GM21390 (cell line): Measurements from ENCODE around the gene KBTBD13.
"Not testable (repeated sequence)": the region's sequence is repeated elsewhere in the genome, so short reads cannot be mapped to it uniquely, and the experiment has no call there.

Source experiments
- ATAC-seq: cut with Tn5 transposase; IDR thresholded peaks from one replicate; pipeline ENCODE4 v1.9.1; 2021; ENCODE audit not compliant: unreplicated experiment

KBTBD13 gene

DNA sequence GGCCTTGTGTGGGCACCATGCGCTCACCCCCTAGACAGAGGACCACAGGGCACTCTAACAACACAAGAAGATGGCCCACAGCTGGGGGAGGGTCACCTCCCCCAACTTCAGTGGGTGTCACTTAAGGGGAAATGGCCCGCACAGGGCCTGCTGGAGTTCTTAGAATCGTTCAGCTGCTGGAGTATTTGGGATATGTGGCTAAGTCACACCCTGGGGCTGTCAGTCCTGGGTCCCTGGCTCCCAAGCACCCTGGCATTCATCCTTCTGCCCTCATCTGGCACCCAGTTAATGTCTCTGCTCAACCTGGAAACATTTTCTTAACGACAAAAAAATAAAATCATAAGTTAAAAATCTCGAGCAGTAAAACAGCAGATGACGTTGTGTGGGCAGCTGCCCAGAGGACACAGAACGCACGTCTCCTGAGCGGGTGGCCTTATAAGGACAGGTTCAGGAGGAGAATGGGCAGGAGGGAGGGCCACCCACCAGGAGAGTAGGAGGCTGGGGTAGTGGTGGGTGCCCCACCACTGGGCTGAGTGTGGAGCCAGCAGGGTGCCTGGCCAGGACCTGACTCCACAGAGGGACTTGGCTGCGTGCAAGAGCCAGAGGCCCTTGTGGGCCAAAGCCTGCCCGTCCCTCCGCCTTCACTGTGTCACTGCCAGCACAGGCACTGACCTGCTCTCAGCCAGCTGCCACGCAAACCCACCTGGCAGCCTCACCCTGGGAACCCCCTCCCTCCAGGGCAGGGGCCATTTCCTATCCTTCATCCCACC lies 11.5 kb downstream of the KBTBD13 start:
- ATAC-seq: no peak

DNA sequence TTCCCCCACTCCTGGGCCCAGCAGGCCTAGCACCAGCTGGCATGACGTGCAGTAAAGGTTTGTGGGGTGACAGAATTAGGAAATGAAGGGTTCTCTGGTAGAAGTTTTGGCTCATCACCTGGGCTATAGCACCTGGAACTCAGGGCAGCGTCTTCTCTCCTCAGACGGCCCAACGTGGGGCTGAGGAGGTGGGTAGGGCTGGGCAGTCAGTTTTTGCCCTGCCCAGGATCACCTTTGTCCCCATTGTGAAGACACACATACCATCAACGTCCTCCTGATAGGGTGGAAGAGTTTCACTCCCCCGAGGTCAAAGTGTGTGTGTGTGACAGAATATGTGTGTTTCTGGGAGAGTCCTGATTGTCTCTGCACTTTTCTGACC lies 12.1 kb downstream of the KBTBD13 start:
- no peak for ATAC-seq

DNA sequence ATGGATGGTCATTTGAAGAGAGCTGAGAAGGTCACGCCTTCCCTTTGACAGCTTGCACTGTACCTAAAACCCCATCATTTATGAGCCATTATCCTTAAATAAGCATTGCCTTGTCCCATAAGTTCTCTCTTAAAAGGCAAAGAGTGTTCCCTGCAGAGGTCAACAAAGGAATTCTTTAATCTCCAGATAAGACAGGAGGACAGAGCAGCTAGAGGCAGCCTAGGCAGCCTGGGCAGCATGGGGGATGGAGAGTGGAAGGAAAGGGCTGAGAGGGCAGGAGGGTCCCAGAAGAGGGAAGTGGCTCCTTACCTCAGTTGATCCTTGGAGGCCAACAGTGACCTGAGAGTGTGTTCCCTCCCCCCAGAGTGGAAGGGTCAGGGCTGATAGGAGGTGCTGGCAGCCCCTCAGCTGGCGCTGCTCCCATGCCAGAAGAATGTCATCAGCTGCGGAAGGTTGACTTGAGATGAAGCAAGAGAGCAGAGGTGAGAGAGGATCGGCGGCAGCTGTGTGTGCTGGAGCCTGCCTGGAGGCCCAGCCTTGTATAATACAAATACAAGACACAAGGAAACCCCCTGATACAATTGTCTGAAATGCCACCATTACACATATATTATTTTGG lies 12.8 kb downstream of the KBTBD13 start:
- no peak for ATAC-seq

DNA sequence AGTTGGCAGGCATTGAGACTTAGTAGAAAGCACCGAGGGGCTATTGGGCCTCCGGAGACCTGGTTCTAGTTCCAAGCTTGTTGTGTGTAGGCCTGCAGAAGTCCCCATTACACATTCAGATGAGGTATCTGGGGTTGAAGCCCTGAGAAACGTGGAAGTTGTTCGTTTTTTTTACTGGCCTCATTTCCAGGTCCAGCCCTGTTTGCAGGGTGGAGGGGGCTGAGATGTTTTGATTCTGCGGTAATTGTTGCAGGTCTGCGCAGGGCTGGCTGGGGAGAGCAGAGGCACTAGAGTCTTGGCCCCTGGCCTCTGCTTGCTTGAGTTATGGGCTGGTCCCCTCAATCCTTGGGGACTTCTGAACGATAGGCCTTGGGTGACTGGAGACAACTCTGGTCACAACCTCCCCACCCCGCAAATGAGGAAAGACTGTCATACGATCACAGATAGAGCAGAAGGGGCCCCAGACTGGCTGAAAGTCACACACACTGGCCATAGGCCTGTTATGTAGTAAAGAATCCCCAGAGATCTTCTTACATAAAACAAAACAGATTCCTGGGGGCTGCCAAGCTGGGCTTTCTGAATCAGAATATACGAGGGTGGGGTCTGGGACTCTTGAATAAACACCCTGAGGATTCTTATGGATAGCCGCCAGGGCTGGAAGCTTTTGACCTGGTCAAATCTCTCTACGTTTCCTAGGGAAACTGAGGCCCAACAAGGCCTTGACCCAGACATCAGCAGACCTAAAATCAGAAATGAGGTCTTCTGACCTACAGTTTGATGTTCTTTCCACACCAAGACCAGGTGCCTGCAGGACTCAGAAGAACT lies 15.6 kb downstream of the KBTBD13 start:
- no peak for ATAC-seq

DNA sequence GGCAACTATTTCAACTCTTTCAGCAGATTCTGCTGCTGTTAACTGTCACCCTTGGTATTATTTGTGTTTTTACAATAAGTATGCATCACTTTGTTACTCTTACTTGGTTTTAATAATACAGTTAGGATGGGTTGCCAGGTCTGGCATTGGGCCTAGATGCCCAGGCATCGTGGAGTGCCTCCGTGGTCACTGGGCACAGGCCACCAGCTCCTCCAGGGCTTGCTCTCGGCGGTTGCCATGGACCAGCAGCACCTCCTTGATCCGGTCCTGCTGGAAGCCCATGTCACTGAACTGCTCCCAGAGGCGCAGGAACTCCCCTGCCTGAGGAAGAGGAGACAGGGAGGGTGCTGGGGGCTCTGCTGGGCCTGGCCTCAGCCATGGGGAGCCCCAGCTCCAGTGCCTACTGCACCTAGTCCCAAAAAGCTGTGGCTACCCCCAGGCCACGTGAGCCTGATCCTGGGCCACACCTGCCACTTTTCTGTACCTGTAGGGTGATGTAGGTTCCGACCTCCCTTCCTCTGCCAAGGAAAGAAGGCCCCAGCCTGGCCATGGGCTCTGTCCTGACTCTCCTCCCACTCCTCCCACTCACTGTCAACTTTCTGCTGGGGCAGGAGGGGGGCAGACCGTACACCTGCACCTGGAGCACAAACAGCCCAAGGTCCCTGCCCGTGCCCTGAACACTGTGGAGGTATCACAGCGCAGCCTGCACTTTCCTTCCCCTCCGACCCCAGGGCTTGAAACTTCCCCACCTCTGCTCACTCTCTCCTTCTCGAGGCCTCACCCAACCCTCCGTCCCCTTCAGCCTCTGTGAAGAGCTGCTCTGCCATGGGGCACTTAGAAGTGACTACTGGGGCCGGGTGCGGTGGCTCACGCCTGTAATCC lies 16.6 kb downstream of the KBTBD13 start:
- no peak for ATAC-seq

DNA sequence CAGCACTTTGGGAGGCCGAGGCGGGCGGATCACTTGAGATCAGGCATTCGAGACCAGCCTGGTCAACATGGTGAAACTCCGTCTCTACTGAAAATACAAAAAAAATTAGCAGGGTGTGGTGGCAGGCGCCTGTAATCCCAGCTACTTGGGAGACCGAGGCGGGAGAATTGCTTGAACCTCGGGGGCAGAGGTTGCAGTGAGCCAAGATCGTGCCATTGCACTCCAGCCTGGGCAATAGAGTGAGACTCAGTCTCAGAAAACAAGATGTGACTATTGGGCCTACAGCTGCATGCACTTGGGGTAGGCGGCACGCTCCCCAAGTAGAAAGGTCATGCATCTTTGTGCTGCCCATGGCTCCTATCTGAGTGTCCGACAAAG lies 17.2 kb downstream of the KBTBD13 start:
- ATAC-seq: not testable (repeated sequence)

DNA sequence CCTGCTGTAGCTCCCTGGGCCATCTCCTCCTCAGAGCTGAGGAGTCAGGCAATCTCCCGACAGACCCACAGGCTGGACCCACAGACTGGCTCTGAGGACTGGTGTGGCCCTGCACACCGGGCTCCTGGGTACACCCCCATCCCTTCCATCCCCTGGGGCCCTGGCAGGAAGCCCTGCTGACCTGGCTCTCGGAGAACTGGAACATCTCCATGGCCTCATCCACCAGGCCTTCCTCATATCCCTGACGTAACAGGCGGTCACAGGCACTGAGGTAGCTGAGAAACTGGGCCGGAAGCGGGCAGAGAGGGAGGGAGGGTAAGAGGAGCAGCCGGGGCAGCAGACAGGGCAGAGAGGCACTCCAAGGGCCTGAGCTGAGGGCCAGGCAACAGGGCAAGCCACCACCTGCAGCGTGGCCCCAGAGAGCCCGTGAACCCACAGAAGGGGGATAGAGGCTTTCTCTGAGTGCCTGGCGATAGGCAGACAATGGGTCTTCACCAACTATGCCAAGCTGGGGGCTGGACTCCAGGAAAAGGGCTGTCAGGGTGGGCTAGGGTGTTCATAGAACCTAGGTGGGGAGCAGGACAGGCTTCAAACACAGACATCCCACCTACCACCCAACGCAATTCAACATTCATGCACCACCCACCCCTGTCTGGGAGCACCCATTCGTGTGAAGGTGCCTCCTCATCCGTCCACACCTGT lies 17.9 kb downstream of the KBTBD13 start:
- no peak for ATAC-seq

DNA sequence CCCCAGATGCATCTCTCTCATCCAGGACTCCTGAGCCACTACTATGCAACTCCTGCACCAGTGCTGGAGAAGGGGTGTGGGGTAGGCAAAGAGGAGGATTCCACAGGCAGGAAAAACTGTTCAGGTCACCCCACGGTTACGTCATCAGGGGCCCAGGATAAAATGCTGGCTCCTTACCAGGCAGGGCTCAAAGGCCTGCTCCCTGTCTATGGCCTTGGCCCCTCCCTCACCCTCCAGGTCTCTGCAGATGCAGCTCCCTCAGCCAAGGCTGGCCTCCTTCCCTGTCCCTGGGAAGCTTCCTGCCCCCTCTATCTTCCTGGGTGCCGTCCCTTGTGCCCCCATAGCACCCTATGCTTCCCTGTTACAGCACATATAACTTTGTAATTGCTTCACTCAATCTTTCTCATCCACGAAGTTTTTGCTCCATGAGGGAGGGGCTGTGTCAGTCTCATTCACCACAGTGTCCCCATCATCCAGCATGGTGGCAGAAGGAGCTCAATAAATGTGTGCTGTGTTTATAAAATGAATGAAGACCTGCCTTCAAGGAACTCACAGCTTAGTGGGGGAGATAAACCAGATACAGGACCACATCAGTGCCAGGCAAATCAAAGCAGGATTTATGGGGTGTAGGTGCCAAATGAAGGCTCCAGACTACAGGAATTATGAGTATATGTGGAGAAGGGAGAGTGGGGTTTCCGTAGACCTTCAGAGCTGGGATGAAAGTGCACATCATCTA lies 18.6 kb downstream of the KBTBD13 start:
- ATAC-seq: no peak

DNA sequence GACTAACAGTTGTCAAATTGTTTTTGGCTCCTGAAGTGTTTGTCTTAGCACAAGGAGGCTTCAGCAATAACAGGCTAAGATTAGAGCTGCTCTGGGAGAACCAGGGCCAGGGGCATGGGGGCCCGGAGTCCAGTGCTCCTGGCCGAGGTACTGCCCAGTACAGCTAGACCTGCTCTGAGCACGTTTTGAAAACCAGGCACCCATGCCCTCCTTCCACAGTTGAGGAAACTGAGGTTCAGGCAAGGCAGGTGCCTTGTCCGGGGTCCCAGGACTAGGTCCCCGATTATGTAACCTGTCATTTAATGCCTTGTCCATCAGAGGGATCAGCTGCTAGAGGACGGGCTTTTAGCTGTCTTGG lies 19.2 kb downstream of the KBTBD13 start:
- no peak for ATAC-seq

DNA sequence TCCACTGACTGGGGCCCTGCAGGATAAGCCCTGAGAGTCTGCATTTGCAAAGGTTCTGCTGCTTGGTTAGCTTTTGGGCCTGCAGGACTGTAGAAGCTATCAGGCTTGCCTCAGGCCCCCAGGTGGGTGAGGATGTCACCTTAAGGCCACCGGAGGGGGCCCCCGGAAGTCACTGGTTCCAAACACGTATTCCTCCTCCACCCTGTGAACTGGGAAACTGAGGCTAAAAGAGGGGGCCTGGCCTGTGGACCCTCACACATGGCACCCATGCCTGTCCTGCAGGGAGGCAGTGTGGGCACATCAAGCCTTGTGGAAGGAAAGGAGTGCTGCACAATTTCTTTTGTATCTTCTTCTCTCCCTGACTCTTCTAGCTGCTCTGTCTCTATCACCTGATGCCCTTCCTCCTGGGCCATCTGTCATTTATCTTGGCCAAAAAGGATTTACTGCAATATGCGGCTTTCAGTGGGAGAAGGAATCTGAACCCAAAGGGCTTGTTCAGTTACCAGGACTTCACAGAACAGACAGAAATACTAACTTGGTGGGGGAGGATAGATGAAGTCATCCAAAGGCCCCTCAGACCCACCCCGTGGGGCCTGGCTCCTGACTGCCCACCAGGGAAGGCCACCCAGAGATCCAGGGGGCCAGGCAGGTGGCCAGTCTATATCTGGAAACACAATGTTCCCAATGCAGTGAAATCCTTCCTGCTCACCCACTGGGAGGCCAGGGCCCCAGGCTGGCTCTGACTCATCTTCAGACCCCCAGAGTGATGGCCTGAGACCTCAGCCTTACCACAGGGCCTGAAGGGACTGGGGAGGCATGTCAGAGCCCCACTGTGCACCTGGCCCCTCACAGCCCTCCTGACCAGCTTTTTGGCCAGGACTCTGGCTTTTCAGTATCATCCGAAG lies 20.2 kb downstream of the KBTBD13 start:
- ATAC-seq: no peak

DNA sequence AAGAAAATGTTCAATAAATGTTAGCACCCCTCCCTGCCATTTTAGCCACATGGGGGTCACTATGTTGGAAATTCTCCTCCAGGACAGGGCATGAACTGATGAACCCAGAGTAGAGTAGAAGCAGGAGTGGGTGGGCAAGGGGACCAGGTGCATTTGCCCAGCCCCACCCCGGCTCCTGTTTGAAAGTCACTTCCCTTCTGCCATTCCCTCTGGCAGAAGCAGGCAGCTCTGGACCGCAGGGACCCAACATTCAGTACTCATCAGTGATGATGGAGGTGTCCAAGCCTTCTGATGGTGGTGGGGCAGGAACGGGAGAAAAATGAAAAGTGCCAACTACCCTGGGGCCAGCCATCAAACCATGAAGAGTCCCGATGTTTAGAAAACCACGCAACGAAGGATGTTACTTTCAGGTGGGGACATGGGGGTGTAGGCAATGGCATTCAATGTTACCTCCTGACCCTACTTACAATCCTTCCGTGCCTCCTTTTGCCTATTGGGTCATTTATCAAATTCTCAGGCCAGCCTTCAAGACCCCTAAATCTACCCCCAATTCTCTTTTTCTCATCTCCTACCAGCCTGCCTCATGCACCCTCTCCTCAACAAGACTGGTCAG lies 21.2 kb downstream of the KBTBD13 start:
- ATAC-seq: no peak

DNA sequence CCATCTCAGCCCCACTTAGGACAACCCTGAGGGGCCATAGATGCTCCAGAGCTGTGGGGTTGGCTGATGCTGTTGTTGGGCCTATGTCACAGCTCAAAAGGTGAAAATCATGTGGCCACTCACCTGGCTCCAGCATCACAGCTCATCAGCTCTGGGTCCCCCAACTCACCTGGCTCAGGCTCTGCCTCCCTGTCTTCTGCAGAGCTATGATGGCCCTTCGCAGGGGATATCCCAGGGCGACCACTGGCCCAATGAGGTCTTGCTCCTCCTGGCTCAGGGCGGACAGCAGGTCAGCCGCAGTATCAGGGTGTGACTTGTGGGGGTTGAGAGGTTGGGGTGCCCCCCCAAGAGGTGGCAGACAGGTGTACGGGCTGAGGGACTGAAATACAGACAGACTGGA lies 22.8 kb downstream of the KBTBD13 start:
- no peak for ATAC-seq

DNA sequence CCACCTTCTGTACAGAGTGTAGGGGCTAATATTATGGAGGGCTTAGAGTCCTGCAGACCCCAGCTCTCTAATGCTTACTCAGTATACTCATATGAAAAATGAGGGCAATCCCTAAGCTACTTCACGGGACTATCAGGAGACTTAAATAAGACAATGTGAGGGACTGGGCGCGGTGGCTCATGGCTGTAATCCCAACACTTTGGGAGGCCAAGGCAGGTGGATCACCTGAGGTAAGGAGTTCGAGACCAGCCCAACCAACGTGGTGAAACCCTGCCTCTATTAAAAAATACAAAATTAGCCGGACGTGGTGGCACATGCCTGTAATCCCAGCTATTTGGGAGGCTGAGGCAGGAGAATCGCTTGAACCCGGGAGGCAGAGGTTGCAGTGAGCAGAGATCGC lies 23.3 kb downstream of the KBTBD13 start:
- ATAC-seq: not testable (repeated sequence)

DNA sequence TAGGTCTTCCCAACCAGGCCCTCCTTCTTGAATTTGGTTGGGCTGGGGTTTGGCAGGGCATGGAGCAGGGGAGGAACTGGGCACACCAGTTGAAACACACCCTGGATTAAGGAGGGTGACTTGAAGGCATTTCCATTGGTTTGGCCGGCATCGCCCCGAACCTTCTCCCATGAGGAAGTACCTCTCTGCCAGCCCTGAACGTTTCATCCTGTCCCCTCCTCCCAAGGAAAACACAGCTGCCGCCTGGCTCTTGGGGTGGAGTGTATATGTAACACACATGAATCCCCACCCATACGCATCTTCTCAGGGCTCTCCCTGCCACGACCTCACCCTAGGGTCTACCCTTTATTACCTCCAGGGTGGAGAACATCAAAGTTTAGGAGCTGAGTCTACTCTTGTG lies 23.9 kb downstream of the KBTBD13 start:
- ATAC-seq: no peak

DNA sequence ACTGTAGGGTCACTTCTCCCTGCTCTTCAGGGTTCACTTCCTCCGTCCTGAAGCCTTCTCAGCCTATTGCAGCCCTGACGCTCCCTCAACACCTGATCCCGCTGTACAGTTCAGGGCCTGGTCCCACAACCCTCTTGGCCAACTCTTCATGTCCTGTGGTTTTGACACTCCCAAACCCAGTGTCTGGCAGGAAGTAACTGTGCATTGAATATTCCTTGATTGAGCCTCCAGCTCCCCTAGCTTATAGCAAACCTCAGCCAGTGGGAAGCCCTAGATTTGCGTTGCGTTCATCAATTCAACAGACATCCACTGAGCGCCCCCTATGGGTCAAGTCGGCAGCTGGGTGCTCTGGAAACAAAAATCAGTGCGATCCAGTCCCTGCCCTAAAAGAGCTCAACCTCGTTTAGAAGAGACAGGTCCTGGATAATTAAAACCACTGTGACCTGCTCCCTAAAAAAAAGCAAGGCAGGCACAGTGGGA lies 24.9 kb downstream of the KBTBD13 start:
- no peak for ATAC-seq

DNA sequence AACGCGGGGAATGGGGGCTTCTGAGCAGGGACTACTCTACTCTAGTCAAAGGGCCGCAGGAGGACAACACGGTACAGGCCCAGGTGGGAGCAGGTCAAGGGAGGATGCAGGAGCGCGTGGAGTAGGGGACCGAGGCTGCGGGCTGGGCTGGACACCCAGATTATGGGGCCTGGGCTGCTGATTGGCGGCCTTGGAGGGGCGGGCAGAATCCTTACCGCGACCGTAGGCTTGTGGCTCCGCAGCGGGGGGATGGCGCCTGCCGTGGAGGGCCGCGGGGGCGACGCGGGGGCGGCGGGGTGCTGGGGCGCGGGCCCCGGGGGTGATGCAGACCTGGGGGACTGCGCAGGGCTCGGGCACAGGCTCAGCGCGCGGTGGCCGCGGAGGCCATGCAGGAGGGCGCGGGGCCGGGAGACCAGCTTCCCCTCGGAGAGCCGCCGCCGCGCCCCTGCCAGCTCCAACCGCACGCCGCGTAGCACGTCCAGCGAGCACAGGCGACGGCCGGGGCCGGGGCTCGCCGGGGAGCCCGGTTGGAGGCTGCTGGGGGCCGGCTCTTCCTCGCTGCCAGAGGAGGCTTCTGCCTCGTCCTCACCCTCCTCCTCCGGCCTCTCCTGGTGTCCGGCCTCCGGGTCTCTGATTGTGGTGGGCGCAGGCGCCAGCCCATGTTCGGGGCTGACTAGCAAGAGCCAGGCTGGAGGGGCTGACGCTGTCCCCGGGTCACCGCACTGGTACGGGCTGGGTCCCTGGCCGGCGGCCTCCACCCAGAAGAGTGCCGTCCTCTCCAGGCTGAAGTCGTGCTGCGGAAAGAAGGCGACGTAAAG lies 25.6 kb downstream of the KBTBD13 start:
- no peak for ATAC-seq

DNA sequence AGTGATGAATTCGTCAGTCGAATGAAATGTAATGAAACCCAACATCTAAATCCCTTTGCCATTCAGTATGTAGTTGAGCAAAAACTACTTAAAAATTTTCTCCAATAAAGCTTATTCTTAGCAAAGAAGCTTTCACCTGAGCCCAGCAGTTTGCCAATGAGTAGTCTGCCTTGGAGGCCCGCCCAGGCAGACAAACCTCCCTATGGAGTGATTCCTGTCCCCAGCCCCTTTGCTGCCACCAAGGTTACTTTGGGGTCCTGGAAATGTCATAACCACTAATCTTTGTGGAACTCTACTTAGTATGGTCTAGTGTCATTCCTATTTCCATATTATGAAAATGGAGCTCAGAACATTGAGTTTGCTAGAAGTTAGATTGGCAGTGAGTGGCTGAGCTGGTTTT lies 26.4 kb downstream of the KBTBD13 start:
- ATAC-seq: no peak
